Right lobe of liver (tissue), 4 donors: ENCODE results near the gene HMGB2.

Source experiments
- CTCF ChIP-seq, 4 donors: fragments of 200-600 bp in 3 of 4; fragments of 450-650 bp in 1 of 4; IDR thresholded peaks; one replicate each; pipeline versions ENCODE4 v1.5.1 to v1.8.0; 2016 to 2022; ENCODE audit warnings: antibody characterized with exemption in 4 of 4, mild to moderate bottlenecking in 2 of 4
- POLR2A ChIP-seq: fragments of 450-650 bp; IDR thresholded peaks from one replicate; pipeline ENCODE4 v1.6.1; 2017; ENCODE audit warnings: antibody characterized with exemption, mild to moderate bottlenecking
- donor health status: DM: no; HTN: no; CAD: no.
- donor health status: DM: no; HTN: no; CAD: no.
- donor health status: DM: no; HTN: yes; CAD: no.

- TF ChIP-seq POLR2A = no peak
- no peak for TF ChIP-seq CTCF (IDR thresholded peaks at IDR 0.05)
Observed at GRCh38 chr4:173316060-173316459, 18.1 kb downstream of the HMGB2 start.
